ENCODE results near the gene SPEF2.
"Not testable (repeated sequence)": the region's sequence is repeated elsewhere in the genome, so short reads cannot be mapped to it uniquely, and the experiment has no call there.

SPEF2 gene

GRCh38 chr5:35668794-35669193, 51.1 kb downstream of the SPEF2 start:
- TF ChIP-seq, protein P1, sequence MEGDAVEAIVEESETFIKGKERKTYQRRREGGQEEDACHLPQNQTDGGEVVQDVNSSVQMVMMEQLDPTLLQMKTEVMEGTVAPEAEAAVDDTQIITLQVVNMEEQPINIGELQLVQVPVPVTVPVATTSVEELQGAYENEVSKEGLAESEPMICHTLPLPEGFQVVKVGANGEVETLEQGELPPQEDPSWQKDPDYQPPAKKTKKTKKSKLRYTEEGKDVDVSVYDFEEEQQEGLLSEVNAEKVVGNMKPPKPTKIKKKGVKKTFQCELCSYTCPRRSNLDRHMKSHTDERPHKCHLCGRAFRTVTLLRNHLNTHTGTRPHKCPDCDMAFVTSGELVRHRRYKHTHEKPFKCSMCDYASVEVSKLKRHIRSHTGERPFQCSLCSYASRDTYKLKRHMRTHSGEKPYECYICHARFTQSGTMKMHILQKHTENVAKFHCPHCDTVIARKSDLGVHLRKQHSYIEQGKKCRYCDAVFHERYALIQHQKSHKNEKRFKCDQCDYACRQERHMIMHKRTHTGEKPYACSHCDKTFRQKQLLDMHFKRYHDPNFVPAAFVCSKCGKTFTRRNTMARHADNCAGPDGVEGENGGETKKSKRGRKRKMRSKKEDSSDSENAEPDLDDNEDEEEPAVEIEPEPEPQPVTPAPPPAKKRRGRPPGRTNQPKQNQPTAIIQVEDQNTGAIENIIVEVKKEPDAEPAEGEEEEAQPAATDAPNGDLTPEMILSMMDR (IDR thresholded peaks at IDR 0.05; ENCODE audit: low read depth, low read length), result no peak

DNA sequence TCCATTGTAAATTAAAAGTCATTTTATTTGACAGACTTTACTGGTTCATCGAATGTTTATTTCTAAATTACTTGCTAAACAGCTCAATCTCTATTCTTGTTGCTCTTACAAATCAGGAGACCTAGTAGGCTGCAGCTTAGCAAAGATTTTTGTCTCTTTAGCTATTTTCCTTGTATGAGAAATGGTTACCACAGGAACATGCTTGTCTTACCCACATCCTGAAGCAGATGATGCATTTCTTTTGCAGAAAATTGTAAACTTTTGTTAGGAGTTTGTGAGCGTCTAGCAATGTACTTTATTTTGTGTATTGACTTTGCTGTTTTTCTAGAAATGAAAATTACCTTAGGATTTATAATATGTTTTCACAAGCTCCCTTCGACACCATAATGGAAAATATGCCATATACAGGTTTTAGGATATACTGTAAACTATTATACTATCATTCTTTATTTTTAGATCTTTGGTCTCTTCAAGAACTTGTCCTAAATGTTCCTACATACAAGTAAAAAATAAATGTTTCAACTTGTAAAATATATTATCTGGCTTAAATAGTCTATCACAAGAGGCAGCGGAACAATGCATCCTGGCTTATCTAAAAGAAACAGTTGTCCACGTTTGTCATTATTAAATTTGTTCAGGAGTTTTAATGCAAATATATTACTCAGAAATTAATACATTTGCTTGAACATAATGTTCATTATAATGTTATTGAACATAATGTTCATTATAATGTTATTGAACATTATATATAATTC, 54.1 kb downstream of the SPEF2 start:
- H3K4me3 ChIP-seq (ENCODE audit: low read depth, low read length), result no peak overlapping the region
- TF ChIP-seq, protein P1 (IDR thresholded peaks at IDR 0.05; ENCODE audit: low read depth, low read length), result no peak

More at GRCh38 chr5:35668794-35669193, 51.1 kb downstream of the SPEF2 start:
- H3K4me3 ChIP-seq (ENCODE audit: low read depth, low read length), result no peak overlapping the region

DNA sequence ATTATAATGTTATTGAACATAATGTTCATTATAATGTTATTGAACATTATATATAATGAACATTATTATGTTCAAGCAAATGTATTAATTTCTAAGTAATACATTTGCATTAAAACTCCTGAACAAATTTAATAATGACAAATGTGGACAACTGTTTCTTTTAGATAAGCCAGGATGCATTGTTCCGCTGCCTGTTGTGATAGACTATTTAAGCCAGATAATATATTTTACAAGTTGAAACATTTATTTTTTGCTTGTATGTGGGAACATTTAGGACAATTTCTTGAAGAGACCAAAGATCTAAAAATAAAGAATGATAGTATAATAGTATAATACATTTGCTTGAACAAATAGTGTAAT, 54.6 kb downstream of the SPEF2 start:
- not testable (repeated sequence) for H3K4me3 ChIP-seq (ENCODE audit: low read depth, low read length)

DNA sequence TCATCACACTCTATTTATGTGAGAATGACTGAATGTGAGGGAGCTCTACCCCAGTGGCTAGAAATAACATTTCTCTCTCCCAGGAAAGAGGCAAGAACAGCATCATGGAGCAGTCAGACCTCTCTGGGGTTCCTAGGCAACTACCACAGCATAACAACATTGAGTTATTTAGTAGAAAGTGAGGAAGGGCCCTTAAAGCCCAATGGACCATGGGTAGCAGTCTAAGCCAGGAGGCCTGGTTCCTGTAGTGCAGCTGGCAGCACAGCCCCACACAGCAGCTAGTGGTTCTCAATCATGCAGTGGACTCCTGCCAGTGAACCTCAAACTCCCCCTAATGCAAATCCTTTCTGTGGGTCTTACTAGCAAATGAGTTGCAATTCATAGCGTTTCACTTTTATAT, 55.3 kb downstream of the SPEF2 start:
- TF ChIP-seq, protein P1 (IDR thresholded peaks at IDR 0.05; ENCODE audit: low read depth, low read length), result no peak
- H3K4me3 ChIP-seq (ENCODE audit: low read depth, low read length), result no peak overlapping the region

DNA sequence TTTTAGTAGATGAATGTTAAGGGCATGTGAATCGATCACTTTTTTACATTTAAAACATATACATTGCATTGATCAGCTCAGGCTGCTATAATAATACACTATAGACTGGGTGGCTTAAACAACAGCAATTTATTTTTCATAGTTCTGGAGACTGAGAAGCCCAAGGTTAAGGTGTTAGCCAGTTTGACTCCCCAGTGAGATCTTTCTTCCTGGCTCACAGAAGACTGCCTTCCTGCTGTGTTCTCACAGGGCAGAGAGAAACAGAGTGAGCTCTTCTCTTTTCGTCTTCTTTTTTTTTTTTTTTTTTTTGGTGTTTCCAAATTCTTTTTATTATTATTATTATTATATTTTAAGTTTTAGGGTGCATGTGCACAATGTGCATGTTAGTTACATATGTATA, 56.4 kb downstream of the SPEF2 start:
- TF ChIP-seq, protein P1 (IDR thresholded peaks at IDR 0.05; ENCODE audit: low read depth, low read length), result no peak
- H3K4me3 ChIP-seq (ENCODE audit: low read depth, low read length), result no peak overlapping the region

GRCh38 chr5:35675392-35675791, 57.7 kb downstream of the SPEF2 start:
- TF ChIP-seq, protein P1 (IDR thresholded peaks at IDR 0.05; ENCODE audit: low read depth, low read length), result no peak
- H3K4me3 ChIP-seq (ENCODE audit: low read depth, low read length), result no peak overlapping the region

- TF ChIP-seq, protein P1 (IDR thresholded peaks at IDR 0.05; ENCODE audit: low read depth, low read length), result no peak
- H3K4me3 ChIP-seq (ENCODE audit: low read depth, low read length), result no peak overlapping the region
Observed at GRCh38 chr5:35677878-35678277, 60.2 kb downstream of the SPEF2 start.

- TF ChIP-seq, protein P1 (IDR thresholded peaks at IDR 0.05; ENCODE audit: low read depth, low read length), result no peak
- H3K4me3 ChIP-seq (ENCODE audit: low read depth, low read length), result no peak overlapping the region
Observed at GRCh38 chr5:35678661-35679060, 61.0 kb downstream of the SPEF2 start.
